ENCODE data around the gene MYO7B.

DNA sequence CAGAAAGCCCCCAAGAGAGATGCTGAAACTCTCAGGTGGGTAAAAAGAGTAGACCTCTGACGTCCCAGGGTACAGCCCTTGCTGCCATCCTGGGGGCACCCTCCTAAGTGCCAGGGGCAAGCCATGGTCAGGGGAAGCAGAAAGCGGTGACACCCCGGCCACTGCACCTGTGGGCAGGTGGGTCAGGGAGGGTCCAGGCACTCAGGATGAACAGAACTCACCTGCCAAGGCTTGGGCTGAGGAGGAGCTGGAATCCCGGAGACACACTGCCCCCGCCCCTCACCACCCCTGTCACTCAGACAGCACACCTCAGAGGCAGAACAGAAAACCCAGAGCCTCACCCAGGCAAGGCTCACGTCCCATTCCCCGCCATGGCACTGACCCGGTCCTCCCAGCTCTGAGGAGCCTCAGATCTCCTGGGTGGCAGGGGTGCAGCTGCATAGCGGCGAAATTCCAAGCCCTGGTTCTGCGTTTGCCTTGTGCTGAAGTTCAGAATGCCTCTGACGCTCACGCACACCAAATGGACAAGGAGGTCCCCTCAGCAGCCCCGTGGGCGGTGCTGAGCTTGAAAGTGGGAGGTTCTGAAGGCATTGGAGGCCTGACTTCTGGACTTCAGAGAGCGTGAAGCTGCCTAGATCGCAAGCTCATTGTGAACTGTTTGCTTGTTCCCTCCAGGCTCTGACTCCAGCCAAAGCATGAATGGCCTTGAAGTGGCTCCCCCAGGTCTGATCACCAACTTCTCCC lies 114.7 kb downstream of the MYO7B start:
- no peak for TF ChIP-seq EZH2 (IDR thresholded peaks at IDR 0.05; ENCODE audit: borderline replicate concordance, insufficient read depth, low read depth, low read length, poor library complexity, severe bottlenecking)
- TF ChIP-seq, protein P1, sequence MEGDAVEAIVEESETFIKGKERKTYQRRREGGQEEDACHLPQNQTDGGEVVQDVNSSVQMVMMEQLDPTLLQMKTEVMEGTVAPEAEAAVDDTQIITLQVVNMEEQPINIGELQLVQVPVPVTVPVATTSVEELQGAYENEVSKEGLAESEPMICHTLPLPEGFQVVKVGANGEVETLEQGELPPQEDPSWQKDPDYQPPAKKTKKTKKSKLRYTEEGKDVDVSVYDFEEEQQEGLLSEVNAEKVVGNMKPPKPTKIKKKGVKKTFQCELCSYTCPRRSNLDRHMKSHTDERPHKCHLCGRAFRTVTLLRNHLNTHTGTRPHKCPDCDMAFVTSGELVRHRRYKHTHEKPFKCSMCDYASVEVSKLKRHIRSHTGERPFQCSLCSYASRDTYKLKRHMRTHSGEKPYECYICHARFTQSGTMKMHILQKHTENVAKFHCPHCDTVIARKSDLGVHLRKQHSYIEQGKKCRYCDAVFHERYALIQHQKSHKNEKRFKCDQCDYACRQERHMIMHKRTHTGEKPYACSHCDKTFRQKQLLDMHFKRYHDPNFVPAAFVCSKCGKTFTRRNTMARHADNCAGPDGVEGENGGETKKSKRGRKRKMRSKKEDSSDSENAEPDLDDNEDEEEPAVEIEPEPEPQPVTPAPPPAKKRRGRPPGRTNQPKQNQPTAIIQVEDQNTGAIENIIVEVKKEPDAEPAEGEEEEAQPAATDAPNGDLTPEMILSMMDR (IDR thresholded peaks at IDR 0.05): peak; percentile 67

Measured in B cell (primary cell).